A549 treated with CpdA at 1 μM for 4 hours (cell line): Measurements from ENCODE around the gene RETSAT. TPM values are rescaled to one million over a fixed set of nuclear protein-coding genes. Genes with fewer than 3 reads are reported as not detected.

Source experiments
- total RNA-seq: library from RNA; stranded (reverse); fragments of 200-300 nt; extraction: Qiagen RNA extraction; gene quantifications from 5 replicates; pipeline ENCODE4 v1.2.3, GENCODE V29; 2022; ENCODE audit warnings: low read depth

RETSAT gene
- 43.6 to 53.9 TPM (median 45.6 TPM) in 5 replicates for total RNA-seq

GRCh38 chr2:85354286-85355072 lies at the start of gene RETSAT, which contains the start of gene ELMOD3:
Gene RETSAT, minus strand, starts transcription at chr2:85354528. Its CDS starts 21 bp downstream, at chr2:85354507.
Gene ELMOD3, plus strand, starts transcription at chr2:85354769. Its CDS starts 2,430 bp downstream, at chr2:85357199.

GRCh38 chr2:85327822-85328617 lies 26.3 kb downstream of the RETSAT start, which contains the start of gene TGOLN2:
Gene TGOLN2, minus strand, starts transcription at chr2:85327989. Its CDS starts 27 bp downstream, at chr2:85327962.

Other genes starting within 250 kb of the RETSAT start
- gene TCF7L1, start 221.1 kb downstream of the RETSAT start, total RNA-seq = 5.9 to 9.0 TPM (median 7.8 TPM) in 5 replicates
- 85.4 to 109 TPM (median 99.5 TPM) in 5 replicates for gene TGOLN2, start 26.5 kb downstream of the RETSAT start, total RNA-seq
- gene ELMOD3, start 241 bp upstream of the RETSAT start, total RNA-seq = 12.7 to 14.5 TPM (median 13.4 TPM) in 5 replicates
- gene CAPG, start 55.8 kb upstream of the RETSAT start, total RNA-seq = 86.1 to 105 TPM (median 92.6 TPM) in 5 replicates
- 0.43 to 1.0 TPM (median 0.78 TPM) in 5 replicates for gene SH2D6, start 64.2 kb upstream of the RETSAT start, total RNA-seq
- gene MAT2A, start 184.6 kb upstream of the RETSAT start, total RNA-seq = 428 to 492 TPM (median 474 TPM) in 5 replicates
- 41.6 to 46.9 TPM (median 43.3 TPM) in 5 replicates for gene GGCX, start 207.0 kb upstream of the RETSAT start, total RNA-seq
- 13.5 to 22.3 TPM (median 18.2 TPM) in 5 replicates for gene VAMP8, start 223.1 kb upstream of the RETSAT start, total RNA-seq
- 0.11 TPM in 1 of 5 replicates, not detected in the others for gene VAMP5, start 229.9 kb upstream of the RETSAT start, total RNA-seq
- gene RNF181, start 241.2 kb upstream of the RETSAT start, total RNA-seq = 179 to 200 TPM (median 183 TPM) in 5 replicates
- gene TMEM150A, start 248.2 kb upstream of the RETSAT start, total RNA-seq = 10.2 to 15.1 TPM (median 11.9 TPM) in 5 replicates